Coronary artery (tissue), 2 donors: ENCODE results near the gene SLC6A12.

Source experiments
- DNase-seq: peaks from one replicate; pipeline ENCODE4 v3.0.0-alpha.2; 2017; ENCODE audit warnings: low spot score
- H3K27ac ChIP-seq, 2 donors: fragments of 200-600 bp; sonication (generic); one replicate each; pipeline ENCODE4 v1.5.1; 2016 to 2019
- H3K4me3 ChIP-seq: fragments of 200-600 bp; sonication (generic); 2 replicates; pipeline ENCODE4 v1.5.1; 2016; ENCODE audit warnings: mild to moderate bottlenecking, moderate library complexity
- TF ChIP-seq, protein P1 (sequence below): fragments of 200-600 bp; sonication (generic); IDR thresholded peaks from one replicate; pipeline ENCODE4 v1.5.1; 2019; ENCODE audit warnings: antibody characterized with exemption

SLC6A12 gene

DNA sequence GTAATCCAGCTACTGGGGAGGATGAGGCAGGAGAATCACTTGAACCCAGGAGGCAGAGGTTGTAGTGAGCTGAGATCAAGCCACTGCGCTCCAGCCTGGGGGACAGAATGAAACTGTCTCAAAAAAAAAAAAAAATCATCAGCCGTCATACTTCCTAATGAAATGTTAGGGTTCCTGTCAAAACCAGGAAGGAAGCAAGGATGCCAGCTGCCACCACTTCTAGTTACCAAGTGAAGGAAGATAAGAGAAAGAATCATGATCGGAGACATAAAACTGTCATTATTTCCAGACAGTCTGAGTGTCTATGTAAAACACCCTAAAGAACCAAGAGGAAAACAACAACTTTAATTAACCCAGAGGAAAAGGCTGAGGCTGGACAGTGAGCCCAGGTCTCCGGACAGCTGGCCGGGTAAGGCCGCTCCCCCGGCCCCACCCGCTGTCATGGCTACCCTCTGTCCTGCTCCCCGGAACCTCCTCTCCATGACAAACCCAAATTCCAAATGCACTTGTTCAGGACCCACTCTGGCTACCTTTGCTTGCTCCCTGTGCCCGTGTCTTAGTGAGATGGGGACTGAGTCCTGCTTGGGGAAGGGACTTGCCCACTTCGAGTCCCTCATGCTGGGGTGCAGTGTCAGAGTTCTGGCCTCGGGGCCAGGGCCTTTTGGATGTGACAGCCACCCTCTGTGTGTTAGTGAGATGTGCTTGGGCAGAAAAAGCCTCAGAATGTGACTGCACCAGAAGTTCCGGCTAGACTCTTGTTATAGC lies 29.0 kb downstream of the SLC6A12 start:
- TF ChIP-seq, protein P1, sequence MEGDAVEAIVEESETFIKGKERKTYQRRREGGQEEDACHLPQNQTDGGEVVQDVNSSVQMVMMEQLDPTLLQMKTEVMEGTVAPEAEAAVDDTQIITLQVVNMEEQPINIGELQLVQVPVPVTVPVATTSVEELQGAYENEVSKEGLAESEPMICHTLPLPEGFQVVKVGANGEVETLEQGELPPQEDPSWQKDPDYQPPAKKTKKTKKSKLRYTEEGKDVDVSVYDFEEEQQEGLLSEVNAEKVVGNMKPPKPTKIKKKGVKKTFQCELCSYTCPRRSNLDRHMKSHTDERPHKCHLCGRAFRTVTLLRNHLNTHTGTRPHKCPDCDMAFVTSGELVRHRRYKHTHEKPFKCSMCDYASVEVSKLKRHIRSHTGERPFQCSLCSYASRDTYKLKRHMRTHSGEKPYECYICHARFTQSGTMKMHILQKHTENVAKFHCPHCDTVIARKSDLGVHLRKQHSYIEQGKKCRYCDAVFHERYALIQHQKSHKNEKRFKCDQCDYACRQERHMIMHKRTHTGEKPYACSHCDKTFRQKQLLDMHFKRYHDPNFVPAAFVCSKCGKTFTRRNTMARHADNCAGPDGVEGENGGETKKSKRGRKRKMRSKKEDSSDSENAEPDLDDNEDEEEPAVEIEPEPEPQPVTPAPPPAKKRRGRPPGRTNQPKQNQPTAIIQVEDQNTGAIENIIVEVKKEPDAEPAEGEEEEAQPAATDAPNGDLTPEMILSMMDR, result no peak
- no peak overlapping the region for H3K27ac ChIP-seq
- H3K4me3 ChIP-seq, result no peak overlapping the region
- no peak for DNase-seq

DNA sequence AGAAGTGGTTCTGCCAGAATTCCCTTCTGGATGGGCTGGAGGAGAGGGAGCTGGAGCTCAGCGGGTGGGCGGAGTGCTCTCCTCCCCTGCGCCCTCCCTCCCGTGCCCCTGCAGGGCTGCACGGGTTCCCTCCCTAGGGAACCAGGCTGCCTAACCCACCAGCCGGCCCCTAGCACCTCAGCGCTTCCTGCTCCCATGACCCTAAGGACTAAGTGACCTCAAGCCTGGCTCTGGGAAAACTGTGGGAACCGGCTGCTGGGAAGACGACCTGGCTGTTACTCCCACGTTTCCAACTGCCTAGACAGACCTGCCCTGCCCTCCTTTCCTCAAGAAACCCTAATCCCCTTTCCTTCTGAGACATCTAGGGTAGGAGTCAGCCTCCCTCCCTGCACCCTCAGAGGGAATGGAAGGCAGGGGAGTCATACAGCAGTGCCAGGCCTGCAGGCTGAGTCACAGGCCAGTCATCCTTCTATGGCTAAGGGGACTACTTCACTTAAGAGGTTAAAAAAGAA lies 31.5 kb downstream of the SLC6A12 start:
- H3K4me3 ChIP-seq, result no peak overlapping the region

DNA sequence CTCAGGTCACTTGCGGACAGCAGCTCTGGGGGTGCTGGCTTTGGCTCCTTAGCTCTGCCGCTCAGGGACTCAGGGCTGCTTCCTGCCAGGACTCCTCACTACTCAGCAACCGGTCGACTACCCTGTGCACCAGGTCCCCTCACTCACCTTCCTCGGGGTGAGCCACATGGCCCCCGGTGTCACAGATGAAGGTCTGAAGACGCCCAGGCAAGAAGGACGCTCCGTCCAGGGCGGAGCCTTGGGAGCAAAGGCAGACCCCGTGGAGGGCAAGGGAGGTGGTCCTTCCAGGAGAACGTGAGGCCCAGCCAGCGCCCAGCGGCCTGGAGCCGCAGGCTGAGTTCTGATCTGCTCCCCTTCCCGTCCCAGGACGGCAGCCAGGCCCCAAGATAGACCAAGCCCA lies 32.0 kb downstream of the SLC6A12 start:
- no peak overlapping the region for H3K4me3 ChIP-seq
- no peak for DNase-seq
- H3K27ac ChIP-seq, result no peak overlapping the region
- TF ChIP-seq, protein P1, result no peak

More for the DNA sequence above, 31.5 kb downstream of the SLC6A12 start:
- no peak for DNase-seq
- no peak overlapping the region for H3K27ac ChIP-seq
- TF ChIP-seq, protein P1, result no peak

DNA sequence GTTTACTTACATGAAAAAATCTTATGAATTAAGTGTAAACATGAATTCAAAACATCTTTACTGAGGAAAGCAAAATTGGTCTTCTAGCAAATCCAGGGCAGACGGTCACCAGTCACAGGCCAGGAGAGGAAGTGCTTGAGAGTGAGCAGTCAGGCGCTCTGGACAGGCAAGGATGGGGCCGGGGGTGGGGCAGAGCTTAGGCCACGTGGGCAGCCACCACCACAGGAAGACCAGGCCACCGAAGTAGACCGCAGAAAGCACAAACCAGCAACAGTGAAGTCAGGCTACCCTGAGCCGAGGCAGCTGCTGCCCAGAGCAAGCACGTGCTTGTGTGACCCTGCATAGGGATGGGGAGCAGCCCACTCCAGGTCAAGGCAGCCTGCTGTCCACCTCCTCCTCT lies 33.5 kb downstream of the SLC6A12 start:
- no peak for DNase-seq
- Histone ChIP-seq H3K4me3 (no peak overlapping the region), H3K27ac (no peak overlapping the region)
- TF ChIP-seq, protein P1, result no peak

DNA sequence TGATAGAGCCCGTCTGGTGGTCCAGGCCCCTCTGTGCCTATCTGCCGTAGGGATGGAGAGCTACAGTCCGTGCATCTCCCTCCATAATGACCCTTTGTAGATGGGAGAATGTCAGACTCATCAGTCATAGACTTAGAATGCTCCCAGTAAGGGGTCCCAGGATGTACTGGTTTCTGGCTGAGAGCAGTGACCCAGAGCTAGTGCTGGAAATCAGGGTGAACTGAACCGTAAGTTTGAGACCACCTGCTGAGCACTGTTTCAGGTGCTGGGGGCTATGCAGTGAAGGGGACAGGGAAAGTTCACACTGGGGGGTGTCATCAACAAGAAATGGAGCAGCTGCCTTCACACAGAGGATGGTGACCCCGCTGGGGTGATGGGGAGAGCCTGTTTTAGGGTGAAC lies 34.1 kb downstream of the SLC6A12 start:
- H3K4me3 ChIP-seq, result no peak overlapping the region
- DNase-seq, result no peak
- TF ChIP-seq, protein P1, result no peak
- H3K27ac ChIP-seq, result no peak overlapping the region

DNA sequence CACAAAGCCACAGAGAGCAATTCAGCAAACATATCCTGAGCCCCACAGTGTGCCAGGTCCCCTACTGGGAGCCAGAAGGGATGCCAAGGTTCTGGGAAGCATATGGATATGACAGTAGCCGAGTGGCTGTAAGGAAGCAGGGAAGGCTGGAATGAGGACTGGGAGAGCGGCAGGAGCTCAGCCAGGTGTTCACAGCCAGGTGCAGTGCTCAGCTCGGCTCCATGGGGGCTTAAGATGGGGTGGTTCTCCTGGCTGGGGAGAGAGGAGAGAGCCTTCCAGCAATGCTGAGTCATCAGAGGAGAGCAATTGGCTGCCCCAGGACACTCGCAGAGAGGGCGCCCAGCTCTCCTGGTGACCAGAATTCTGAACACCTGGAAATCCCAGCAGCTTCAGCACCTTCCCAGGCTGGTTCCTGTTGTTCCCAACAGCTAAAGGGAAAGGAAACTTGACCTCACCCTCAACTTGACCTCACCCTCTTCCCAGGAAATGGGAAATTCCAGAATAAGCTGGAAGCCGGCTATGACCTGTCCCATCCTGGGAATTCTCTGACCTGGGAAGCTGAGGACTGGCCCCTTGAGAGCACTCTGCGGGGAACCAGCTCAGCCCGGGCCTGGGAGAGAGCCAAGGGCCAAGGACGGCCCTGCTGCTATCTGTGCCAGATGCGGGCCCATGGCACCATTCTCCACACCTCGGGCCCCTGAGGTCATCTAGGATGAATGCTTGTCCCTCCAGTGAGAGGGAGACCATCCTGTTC lies 34.6 kb downstream of the SLC6A12 start:
- Histone ChIP-seq H3K27ac (no peak overlapping the region), H3K4me3 (no peak overlapping the region)
- TF ChIP-seq, protein P1, result no peak
- no peak for DNase-seq

DNA sequence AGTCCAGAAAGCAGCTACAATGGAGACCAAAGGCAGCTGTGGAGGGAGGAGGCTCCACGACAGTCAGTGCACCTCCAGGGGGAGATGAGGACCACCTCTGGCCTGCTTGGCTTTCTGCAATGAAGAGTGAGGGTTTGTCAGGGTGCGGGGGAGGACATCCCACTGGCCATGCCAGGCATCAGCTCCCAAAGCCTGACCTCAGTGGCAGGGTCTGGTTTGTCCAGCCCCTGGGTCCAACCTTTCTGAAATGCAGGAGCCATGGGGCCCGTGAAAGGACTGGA lies 35.2 kb downstream of the SLC6A12 start:
- no peak for DNase-seq
- no peak overlapping the region for H3K27ac ChIP-seq
- no peak overlapping the region for H3K4me3 ChIP-seq
- TF ChIP-seq, protein P1, result no peak
